Measurements from ENCODE around the gene RTN4RL1.
A peak's percentile ranks its signal among the peaks of the same experiment; 100 is the strongest.

Gene RTN4RL1

GRCh38 chr17:2058586-2059546 lies 33.7 kb upstream of the RTN4RL1 start:
- no peak for DNase-seq

GRCh38 chr17:2057760-2058585 lies 32.8 kb upstream of the RTN4RL1 start:
- DNase-seq: no peak

GRCh38 chr17:2057175-2057759 lies 32.1 kb upstream of the RTN4RL1 start:
- DNase-seq: no peak

GRCh38 chr17:2056206-2057174 lies 31.4 kb upstream of the RTN4RL1 start:
- DNase-seq: no peak

GRCh38 chr17:2055292-2056205 lies 30.4 kb upstream of the RTN4RL1 start:
- no peak for DNase-seq

GRCh38 chr17:2054512-2055291 lies 29.6 kb upstream of the RTN4RL1 start, which contains the start of gene HIC1:
TSS of gene HIC1 (plus strand) at chr17:2055103. CDS start at chr17:2056691, 1,588 bp downstream.
- DNase-seq: peak; percentile 79

GRCh38 chr17:2054262-2054511 lies 29.1 kb upstream of the RTN4RL1 start:
- DNase-seq: no peak

GRCh38 chr17:2053380-2054261 lies 28.5 kb upstream of the RTN4RL1 start:
- peak; percentile 60 for DNase-seq

GRCh38 chr17:2051933-2052559 lies 26.9 kb upstream of the RTN4RL1 start:
- DNase-seq: no peak

GRCh38 chr17:2051061-2051932 lies 26.2 kb upstream of the RTN4RL1 start:
- DNase-seq: no peak

GRCh38 chr17:2050300-2051060 lies 25.3 kb upstream of the RTN4RL1 start:
- peak; percentile 62 for DNase-seq

GRCh38 chr17:2049333-2050299 lies 24.5 kb upstream of the RTN4RL1 start:
- DNase-seq: peak; percentile 73

GRCh38 chr17:2048805-2049204 lies 23.7 kb upstream of the RTN4RL1 start:
- DNase-seq: no peak

- no peak for DNase-seq
Observed at GRCh38 chr17:2047590-2047989, 22.5 kb upstream of the RTN4RL1 start.

GRCh38 chr17:2044263-2044894 lies 19.2 kb upstream of the RTN4RL1 start:
- no peak for DNase-seq
